HG02938 (cell line): Measurements from ENCODE around the gene RAB6B.

Source experiments
- ATAC-seq: cut with Tn5 transposase; IDR thresholded peaks from one replicate; pipeline ENCODE4 v1.9.1; 2021; ENCODE audit warnings: mild to moderate bottlenecking, moderate library complexity; ENCODE audit not compliant: unreplicated experiment

The RAB6B gene

GRCh38 chr3:133931084-133931483, 35.4 kb upstream of the RAB6B start:
- no peak for ATAC-seq

GRCh38 chr3:133930341-133930933, 34.8 kb upstream of the RAB6B start:
- ATAC-seq, result no peak

GRCh38 chr3:133928903-133929607, 33.4 kb upstream of the RAB6B start:
- ATAC-seq, result no peak

- no peak for ATAC-seq
These were observed 32.6 kb upstream of the RAB6B start for GRCh38 chr3:133928136-133928893.

- no peak for ATAC-seq
These were observed 31.9 kb upstream of the RAB6B start for GRCh38 chr3:133927540-133928066.

- no peak for ATAC-seq
These were observed 31.3 kb upstream of the RAB6B start for GRCh38 chr3:133926736-133927539.

GRCh38 chr3:133925960-133926735, 30.5 kb upstream of the RAB6B start:
- ATAC-seq, result no peak

GRCh38 chr3:133924041-133924440, 28.4 kb upstream of the RAB6B start:
- no peak for ATAC-seq

- no peak for ATAC-seq
These were observed 25.9 kb upstream of the RAB6B start for GRCh38 chr3:133921592-133921991.

GRCh38 chr3:133917144-133917543, 21.5 kb upstream of the RAB6B start:
- no peak for ATAC-seq

- no peak for ATAC-seq
These were observed 20.3 kb upstream of the RAB6B start for GRCh38 chr3:133915685-133916658.

GRCh38 chr3:133914839-133915600, 19.3 kb upstream of the RAB6B start:
- ATAC-seq, result no peak

- ATAC-seq, result no peak
These were observed 14.7 kb upstream of the RAB6B start for GRCh38 chr3:133910422-133910821.

- no peak for ATAC-seq
These were observed 9.7 kb upstream of the RAB6B start for GRCh38 chr3:133905376-133905775.

GRCh38 chr3:133901847-133902246, 6.2 kb upstream of the RAB6B start:
- ATAC-seq, result no peak

- ATAC-seq, result no peak
These were observed 5.4 kb upstream of the RAB6B start for GRCh38 chr3:133901083-133901482.

GRCh38 chr3:133899311-133899710, 3.6 kb upstream of the RAB6B start:
- ATAC-seq, result no peak

GRCh38 chr3:133897547-133897946, 1.9 kb upstream of the RAB6B start:
- no peak for ATAC-seq
